ENCODE data around the gene SCUBE3. TPM values are rescaled to one million over a fixed set of nuclear protein-coding genes. Genes with fewer than 3 reads are reported as not detected.

Gene SCUBE3
- 0.37 TPM for total RNA-seq

GRCh38 chr6:35213824-35214756, at the start of gene SCUBE3:
Gene SCUBE3, plus strand, starts transcription at chr6:35213956. Its CDS starts 463 bp downstream, at chr6:35214419.
- DNase-seq (ENCODE audit: low spot score): no peak

GRCh38 chr6:35164277-35164676, 49.5 kb upstream of the SCUBE3 start:
- no peak for DNase-seq (ENCODE audit: low spot score)

DNA sequence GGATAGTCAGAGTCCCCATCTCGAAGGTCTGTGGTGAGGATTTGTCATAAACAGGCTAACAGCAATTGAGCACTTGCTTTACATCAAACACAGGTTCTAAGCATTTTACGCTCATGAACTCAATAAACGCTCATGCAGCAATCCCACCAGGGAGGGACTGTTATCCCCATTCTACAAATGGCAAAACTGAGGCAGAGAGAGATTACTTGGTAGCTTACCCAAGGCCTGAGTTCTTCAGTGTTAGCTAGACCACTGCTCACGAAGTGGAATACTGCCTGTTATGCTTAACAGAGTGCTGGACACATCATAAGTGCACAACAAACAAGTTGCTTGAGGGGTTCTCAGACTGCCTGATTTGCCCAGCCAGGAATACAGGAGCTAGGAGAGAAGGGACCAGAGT, 48.9 kb upstream of the SCUBE3 start:
- DNase-seq (ENCODE audit: low spot score): no peak

DNA sequence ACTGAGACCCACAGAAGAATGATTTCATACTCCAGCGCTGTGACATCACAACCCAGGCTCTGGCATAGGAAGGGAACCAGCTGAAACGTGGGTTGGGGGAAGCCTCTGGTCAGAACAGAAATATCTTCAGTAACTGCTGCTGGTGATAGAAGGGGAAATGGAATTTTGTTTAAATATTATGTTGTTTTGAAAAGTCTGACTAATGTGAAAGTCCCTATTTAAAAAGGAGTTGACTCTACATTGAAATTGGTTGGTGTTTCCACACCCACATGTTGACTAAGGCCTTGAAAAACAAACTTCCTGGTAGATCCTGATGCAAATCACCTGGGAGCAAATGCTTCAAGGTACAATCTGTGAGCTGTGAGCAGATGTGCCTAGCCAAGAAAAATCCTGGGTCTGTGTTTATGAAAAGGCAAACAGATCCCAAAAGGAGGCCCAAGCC, 48.1 kb upstream of the SCUBE3 start:
- no peak for DNase-seq (ENCODE audit: low spot score)

- DNase-seq (ENCODE audit: low spot score): no peak
These were observed 47.6 kb upstream of the SCUBE3 start for GRCh38 chr6:35166116-35166515.

DNA sequence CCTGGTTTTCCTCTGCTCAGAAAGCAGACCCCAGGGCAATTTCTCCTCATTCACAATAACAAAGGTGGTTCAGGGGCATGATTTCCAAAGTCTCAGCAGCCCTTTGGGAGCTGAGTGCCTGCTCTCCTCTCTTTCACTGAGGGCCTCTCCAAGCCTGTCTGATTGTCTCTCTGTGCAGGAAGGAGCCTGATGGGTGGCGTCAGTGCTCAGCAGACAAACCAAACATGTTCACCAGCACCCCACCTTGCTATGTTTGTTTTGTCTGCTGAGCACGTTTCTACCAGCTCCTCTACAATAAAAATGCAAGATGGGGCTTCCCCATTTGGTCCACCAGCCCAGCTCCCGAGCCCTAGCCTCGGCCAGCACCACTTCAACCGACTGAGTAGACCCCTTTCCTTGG, 47.2 kb upstream of the SCUBE3 start:
- no peak for DNase-seq (ENCODE audit: low spot score)

- no peak for DNase-seq (ENCODE audit: low spot score)
These were observed 46.3 kb upstream of the SCUBE3 start for GRCh38 chr6:35167505-35167904.

GRCh38 chr6:35168461-35168861, 45.3 kb upstream of the SCUBE3 start:
- DNase-seq (ENCODE audit: low spot score): no peak

DNA sequence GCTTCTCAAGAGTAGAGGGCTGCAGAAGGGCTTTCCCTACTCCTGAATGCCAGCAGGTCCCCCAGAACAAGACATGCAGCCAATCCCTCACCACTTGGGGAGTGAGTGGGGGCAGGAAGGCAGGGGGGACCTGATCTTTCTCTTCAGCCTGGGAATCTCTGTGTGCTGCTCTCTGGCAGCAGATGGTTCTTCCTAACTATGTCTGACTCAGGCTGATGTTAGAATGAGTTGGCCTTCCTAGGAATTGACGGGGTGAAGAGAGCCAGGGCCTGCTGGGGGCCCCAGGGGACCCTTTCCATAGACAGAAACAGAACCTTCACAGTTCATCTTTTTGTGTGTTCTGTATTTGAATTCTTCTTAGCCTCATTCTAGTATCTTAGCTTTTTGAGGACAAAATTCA, 43.6 kb upstream of the SCUBE3 start:
- no peak for DNase-seq (ENCODE audit: low spot score)

- DNase-seq (ENCODE audit: low spot score): no peak
These were observed 42.9 kb upstream of the SCUBE3 start for GRCh38 chr6:35170891-35171290.

- DNase-seq (ENCODE audit: low spot score): no peak
These were observed 40.7 kb upstream of the SCUBE3 start for GRCh38 chr6:35173044-35173426.

- no peak for DNase-seq (ENCODE audit: low spot score)
These were observed 40.2 kb upstream of the SCUBE3 start for GRCh38 chr6:35173427-35174087.

- DNase-seq (ENCODE audit: low spot score): no peak
These were observed 39.7 kb upstream of the SCUBE3 start for GRCh38 chr6:35174088-35174434.

- DNase-seq (ENCODE audit: low spot score): no peak
These were observed 39.3 kb upstream of the SCUBE3 start for GRCh38 chr6:35174501-35174900.

GRCh38 chr6:35176301-35177024, 37.3 kb upstream of the SCUBE3 start:
- DNase-seq (ENCODE audit: low spot score): no peak

DNA sequence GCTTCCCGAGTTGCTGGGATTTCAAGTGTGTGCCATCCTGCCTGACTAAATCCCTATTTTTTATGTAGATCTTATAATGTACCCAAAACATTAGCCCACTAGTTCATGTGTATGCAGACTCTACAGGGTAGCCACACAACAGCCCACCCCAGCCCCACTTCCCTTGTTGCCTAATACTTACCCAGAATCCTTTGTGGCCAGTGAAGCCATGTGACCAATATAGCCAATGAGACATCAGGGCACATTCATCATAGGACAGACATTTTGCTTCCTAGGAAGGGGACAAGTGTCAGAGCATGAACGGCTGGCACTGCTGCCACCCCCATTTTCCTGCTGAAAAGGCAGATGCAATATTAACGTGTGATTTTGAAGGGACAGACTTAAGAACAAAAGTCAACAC, 36.6 kb upstream of the SCUBE3 start:
- DNase-seq (ENCODE audit: low spot score): no peak

GRCh38 chr6:35177596-35177995, 36.2 kb upstream of the SCUBE3 start:
- no peak for DNase-seq (ENCODE audit: low spot score)

GRCh38 chr6:35178012-35178411, 35.7 kb upstream of the SCUBE3 start:
- DNase-seq (ENCODE audit: low spot score): no peak

DNA sequence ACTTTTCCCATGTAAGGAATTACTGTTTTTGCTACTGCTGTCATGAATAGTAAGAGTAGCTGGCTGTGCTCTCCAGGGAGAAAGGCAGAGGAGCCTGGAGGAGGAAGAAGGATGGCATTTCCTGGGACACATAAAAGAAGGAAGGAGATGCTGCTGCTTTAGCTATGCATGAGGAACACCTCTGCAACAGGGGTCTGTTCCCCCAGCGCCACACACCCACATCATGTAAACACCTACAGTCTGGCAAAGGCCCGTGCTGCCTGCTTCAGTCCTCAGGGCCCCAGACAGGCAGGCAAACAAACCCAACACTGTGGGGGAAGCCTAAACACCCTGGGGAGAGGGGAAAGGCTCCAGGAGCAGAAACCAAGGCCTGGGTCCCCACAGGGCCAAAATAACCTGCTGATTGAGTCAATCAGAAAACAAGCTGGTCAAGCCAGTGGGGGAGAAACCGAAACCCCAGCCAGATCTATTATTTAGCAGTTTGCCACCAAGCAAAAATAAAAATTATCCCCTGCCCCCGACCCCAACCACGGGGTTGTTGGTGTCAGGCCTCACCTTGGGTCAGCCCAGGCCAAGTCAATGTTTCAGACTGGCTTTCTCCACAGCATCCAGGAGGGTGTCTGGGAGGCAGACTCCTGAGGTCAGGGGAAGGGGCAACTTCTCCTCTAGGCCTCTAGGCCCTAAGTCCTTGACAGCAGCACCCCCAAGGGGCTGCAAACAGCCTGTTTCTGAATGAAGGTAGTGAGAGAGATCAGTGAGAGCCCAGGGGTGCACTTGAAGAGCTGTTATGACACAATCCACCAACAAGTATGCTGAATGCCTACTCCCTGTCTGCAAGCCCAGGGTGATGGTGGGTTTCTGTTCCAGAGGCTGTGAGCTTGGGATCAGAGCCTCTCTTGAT, 34.6 kb upstream of the SCUBE3 start:
- DNase-seq (ENCODE audit: low spot score): no peak

DNA sequence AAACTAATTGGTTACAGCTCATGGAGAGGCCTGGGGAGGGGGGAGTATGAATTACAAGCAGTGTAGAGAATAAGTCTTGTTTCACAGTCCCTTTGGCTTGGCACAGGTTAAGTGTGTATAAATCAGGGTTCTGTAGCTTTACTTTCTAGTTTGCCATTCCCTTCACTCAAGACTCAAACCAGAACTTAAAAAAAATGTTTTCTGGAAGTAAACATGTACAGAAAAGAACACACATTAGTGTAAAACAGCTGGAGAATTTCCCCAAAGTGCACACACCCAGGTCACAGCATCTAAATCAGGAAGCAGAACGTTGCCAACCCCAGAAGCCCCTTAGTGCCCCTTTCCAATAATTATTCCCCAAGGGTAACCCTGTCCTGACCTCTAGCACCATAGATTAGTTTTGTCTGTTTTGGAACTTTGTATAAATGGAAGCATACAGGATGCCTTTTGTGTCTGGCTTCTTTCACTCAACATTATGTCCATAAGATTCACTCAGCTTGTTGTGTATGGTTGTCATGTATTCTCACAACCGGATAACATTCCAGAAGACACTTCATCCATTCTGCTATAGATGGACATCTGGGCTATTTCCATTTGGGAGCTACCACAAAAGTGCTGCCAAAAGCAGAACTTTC, 33.7 kb upstream of the SCUBE3 start:
- no peak for DNase-seq (ENCODE audit: low spot score)

DNA sequence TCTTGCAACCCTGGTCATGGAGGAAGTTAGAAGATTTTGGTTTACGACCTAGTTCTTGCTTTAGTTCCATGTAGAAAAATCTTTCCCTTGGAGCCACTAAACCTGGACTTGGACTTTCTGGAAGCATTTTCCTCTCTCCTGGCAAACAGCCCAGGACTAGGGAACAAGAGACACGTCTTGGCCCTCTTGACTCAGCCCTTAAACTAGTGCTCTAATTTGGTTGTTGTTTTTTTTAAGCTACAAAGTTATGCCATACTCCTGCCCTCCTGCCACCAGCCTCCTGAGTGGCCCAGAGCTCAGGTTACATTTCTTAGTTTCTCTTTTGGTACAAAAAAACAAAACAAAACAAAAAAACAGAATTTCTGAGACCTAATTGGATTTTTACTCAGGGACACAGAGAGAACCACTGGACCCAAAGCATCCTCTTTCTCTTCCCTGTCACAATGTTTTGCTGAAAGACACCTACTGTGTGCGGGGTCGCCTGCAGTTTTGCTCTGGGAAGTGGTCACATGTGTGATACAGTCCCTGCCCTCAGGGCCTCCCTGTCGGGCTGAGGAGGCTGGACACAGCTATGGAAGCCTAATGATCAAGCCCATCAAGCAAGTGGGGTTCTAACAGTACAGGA, 32.3 kb upstream of the SCUBE3 start:
- no peak for DNase-seq (ENCODE audit: low spot score)

Data from mucosa of gallbladder (tissue), 1 donor.